ENCODE measurements around the gene SLC41A3.
"Not testable (repeated sequence)": the region's sequence is repeated elsewhere in the genome, so short reads cannot be mapped to it uniquely, and the experiment has no call there.

SLC41A3 gene

GRCh38 chr3:126052196-126053058, 31.5 kb downstream of the SLC41A3 start:
- no peak for DNase-seq

GRCh38 chr3:126051741-126052140, 32.2 kb downstream of the SLC41A3 start:
- DNase-seq, result no peak

- DNase-seq, result no peak
These were observed 32.7 kb downstream of the SLC41A3 start for GRCh38 chr3:126051234-126051633.

GRCh38 chr3:126050626-126051025, 33.3 kb downstream of the SLC41A3 start:
- no peak for DNase-seq

- no peak for DNase-seq
These were observed 33.9 kb downstream of the SLC41A3 start for GRCh38 chr3:126050050-126050392.

GRCh38 chr3:126049289-126050049, 34.5 kb downstream of the SLC41A3 start:
- no peak for DNase-seq

GRCh38 chr3:126040386-126040785, 43.5 kb downstream of the SLC41A3 start:
- no peak for DNase-seq

- DNase-seq, result no peak
These were observed 44.1 kb downstream of the SLC41A3 start for GRCh38 chr3:126039870-126040269.

GRCh38 chr3:126038791-126039190, 45.1 kb downstream of the SLC41A3 start:
- DNase-seq, result not testable (repeated sequence)

- DNase-seq, result no peak
These were observed 47.8 kb downstream of the SLC41A3 start for GRCh38 chr3:126036056-126036549.

GRCh38 chr3:126035362-126036050, 48.4 kb downstream of the SLC41A3 start:
- DNase-seq, result no peak

- no peak for DNase-seq
These were observed 49.2 kb downstream of the SLC41A3 start for GRCh38 chr3:126034481-126035361.

- DNase-seq, result no peak
These were observed 50.2 kb downstream of the SLC41A3 start for GRCh38 chr3:126033765-126034164.

GRCh38 chr3:126033051-126033745, 50.7 kb downstream of the SLC41A3 start:
- DNase-seq, result no peak

- DNase-seq, result no peak
These were observed 51.9 kb downstream of the SLC41A3 start for GRCh38 chr3:126031981-126032471.

- DNase-seq, result no peak
These were observed 53.5 kb downstream of the SLC41A3 start for GRCh38 chr3:126030455-126030854.

- no peak for DNase-seq
These were observed 54.7 kb downstream of the SLC41A3 start for GRCh38 chr3:126029241-126029640.

GRCh38 chr3:126028096-126028495, 55.8 kb downstream of the SLC41A3 start:
- DNase-seq, result no peak

- no peak for DNase-seq
These were observed 57.2 kb downstream of the SLC41A3 start for GRCh38 chr3:126026761-126027160.

- DNase-seq, result peak; percentile 4 to 9
These were observed 57.6 kb downstream of the SLC41A3 start for GRCh38 chr3:126026277-126026751.

- DNase-seq, result no peak
These were observed 58.1 kb downstream of the SLC41A3 start for GRCh38 chr3:126025862-126026261.

Data from CD4-positive, alpha-beta T cell treated with Interleukin-1 beta for 1 hour (primary cell).